PC-3 (cell line): ENCODE results near the gene TET2.

Experiments
- EZH2 ChIP-seq: fragments of 300-600 bp; sonication (generic); IDR thresholded peaks from one replicate; pipeline ENCODE4 v1.6.1; 2017; ENCODE audit warnings: antibody characterized with exemption, mild to moderate bottlenecking, low read length; ENCODE audit not compliant: unreplicated experiment
- EZH2phosphoT487 ChIP-seq: fragments of 300-600 bp; sonication (generic); IDR thresholded peaks from 2 replicates; pipeline ENCODE4 v1.6.1; 2018; ENCODE audit warnings: mild to moderate bottlenecking, antibody characterized with exemption, low read length, borderline replicate concordance
- TF ChIP-seq, protein P1 (sequence below): fragments of 300-600 bp; sonication (generic); conservative IDR thresholded peaks from 2 replicates; pipeline ENCODE4 v1.5.1; 2017; ENCODE audit warnings: antibody characterized with exemption, low read depth, mild to moderate bottlenecking, low read length

DNA sequence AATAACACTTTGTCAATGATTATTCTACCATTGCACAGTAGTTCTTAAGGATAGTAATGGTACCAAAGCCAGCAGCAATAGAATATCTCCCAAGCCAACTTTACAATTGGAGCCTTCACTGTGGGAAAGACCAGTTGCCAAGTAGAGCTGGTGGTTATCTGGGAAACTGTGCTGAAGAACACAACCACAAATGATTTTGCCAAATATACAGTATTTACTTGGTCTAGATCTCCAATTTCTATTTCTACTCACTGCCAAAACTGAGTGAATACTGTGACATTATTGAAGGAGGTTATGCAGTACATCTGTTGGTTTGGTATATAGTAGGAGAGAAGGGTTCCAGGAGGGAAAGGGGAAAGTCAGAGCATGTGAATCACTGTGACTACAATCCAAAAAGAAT is 3.8 kb downstream of the TET2 start:
- TF ChIP-seq, protein P1, sequence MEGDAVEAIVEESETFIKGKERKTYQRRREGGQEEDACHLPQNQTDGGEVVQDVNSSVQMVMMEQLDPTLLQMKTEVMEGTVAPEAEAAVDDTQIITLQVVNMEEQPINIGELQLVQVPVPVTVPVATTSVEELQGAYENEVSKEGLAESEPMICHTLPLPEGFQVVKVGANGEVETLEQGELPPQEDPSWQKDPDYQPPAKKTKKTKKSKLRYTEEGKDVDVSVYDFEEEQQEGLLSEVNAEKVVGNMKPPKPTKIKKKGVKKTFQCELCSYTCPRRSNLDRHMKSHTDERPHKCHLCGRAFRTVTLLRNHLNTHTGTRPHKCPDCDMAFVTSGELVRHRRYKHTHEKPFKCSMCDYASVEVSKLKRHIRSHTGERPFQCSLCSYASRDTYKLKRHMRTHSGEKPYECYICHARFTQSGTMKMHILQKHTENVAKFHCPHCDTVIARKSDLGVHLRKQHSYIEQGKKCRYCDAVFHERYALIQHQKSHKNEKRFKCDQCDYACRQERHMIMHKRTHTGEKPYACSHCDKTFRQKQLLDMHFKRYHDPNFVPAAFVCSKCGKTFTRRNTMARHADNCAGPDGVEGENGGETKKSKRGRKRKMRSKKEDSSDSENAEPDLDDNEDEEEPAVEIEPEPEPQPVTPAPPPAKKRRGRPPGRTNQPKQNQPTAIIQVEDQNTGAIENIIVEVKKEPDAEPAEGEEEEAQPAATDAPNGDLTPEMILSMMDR, result no peak
- TF ChIP-seq EZH2, result no peak
- TF ChIP-seq EZH2phosphoT487, result no peak
